HEK293 (cell line): ENCODE results near the gene OR1I1.

Source experiments
- YY1 ChIP-seq: fragments of 450-650 bp; formaldehyde crosslinking; IDR thresholded peaks from 2 replicates; pipeline ENCODE4 v1.5.1; 2018; ENCODE audit warnings: missing biosample characterization, missing genetic modification characterization
- ZBTB48 ChIP-seq: fragments of 450-650 bp; formaldehyde crosslinking; IDR thresholded peaks from 2 replicates; pipeline ENCODE4 v1.5.1; 2016; ENCODE audit warnings: missing biosample characterization, missing genetic modification characterization
- ZNF121 ChIP-seq: fragments of 450-650 bp; formaldehyde crosslinking; IDR thresholded peaks from 2 replicates; pipeline ENCODE4 v1.5.1; 2016; ENCODE audit warnings: missing biosample characterization, missing genetic modification characterization
- ZNF423 ChIP-seq: fragments of 450-650 bp; formaldehyde crosslinking; IDR thresholded peaks from 2 replicates; pipeline ENCODE4 v1.5.1; 2016; ENCODE audit warnings: missing biosample characterization, missing genetic modification characterization
- ZNF521 ChIP-seq: fragments of 450-650 bp; formaldehyde crosslinking; IDR thresholded peaks from 2 replicates; pipeline ENCODE4 v1.5.1; 2017; ENCODE audit warnings: missing biosample characterization, mild to moderate bottlenecking, missing genetic modification characterization
- ZNF561 ChIP-seq: fragments of 450-650 bp; IDR thresholded peaks from 2 replicates; pipeline ENCODE4 v1.5.1; 2018; ENCODE audit warnings: missing biosample characterization, missing genetic modification characterization, borderline replicate concordance
- TF ChIP-seq, protein P1 (sequence below): fragments of 450-650 bp; formaldehyde crosslinking; IDR thresholded peaks from 2 replicates; pipeline ENCODE4 v1.5.1; 2016; ENCODE audit warnings: missing biosample characterization, missing genetic modification characterization
- TF ChIP-seq, protein P2 (sequence below): fragments of 450-650 bp; formaldehyde crosslinking; IDR thresholded peaks from 2 replicates; pipeline ENCODE4 v1.5.1; 2016; ENCODE audit warnings: missing biosample characterization, missing genetic modification characterization
- TF ChIP-seq, protein P3 (sequence below): sonication (generic); formaldehyde crosslinking; IDR thresholded peaks from 2 replicates; pipeline ENCODE4 v1.8.1; 2022; ENCODE audit warnings: mild to moderate bottlenecking, moderate library complexity, missing genetic modification reagents
- TF ChIP-seq, protein P4 (sequence below): fragments of 450-650 bp; formaldehyde crosslinking; IDR thresholded peaks from 2 replicates; pipeline ENCODE4 v1.5.1; 2016; ENCODE audit warnings: missing biosample characterization, missing genetic modification characterization
- TF ChIP-seq, protein P5 (sequence below): fragments of 450-650 bp; formaldehyde crosslinking; IDR thresholded peaks from 2 replicates; pipeline ENCODE4 v1.5.1; 2016; ENCODE audit warnings: missing biosample characterization, missing genetic modification characterization
- TF ChIP-seq, protein P6 (sequence below): fragments of 450-650 bp; formaldehyde crosslinking; optimal IDR thresholded peaks from 2 replicates; pipeline ENCODE3; 2016; ENCODE audit warnings: missing biosample characterization, mild to moderate bottlenecking, missing genetic modification characterization

DNA sequence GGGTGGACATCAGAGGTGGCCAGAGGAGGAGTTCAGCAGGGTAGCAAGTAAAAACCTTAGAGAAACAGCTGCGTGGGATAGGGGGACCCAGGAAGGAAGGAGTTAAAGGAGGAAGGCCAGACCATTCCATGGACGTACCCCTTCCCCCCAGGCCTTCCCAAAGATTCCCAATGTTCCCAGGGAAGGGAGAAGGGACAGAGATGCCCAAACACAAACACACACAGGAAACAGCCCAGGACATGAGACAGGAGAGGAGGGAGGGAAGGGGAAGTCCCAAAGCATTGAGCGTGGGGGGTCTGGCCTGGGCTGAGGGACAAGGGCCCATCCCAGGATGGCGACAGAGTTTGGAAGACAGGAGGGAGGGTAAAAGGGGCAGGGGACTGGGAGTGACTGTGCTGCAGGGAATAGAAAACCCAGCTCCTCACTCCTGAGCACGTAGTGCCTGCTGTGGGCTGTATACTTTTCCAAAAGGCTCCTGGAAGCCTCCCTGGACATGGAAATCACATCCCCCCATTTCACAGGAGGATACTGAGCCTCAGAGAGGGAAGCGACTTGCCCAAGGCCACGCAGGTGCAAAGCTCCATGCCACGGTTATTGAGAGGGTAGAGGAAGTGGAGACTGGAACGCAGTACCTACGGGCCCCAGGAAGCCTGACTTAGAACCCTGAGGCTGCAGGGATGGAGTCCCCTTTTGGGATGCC, 26.3 kb downstream of the OR1I1 start:
- no peak for TF ChIP-seq ZNF423 (tag by site-specific recombination)
- TF ChIP-seq, protein P1, sequence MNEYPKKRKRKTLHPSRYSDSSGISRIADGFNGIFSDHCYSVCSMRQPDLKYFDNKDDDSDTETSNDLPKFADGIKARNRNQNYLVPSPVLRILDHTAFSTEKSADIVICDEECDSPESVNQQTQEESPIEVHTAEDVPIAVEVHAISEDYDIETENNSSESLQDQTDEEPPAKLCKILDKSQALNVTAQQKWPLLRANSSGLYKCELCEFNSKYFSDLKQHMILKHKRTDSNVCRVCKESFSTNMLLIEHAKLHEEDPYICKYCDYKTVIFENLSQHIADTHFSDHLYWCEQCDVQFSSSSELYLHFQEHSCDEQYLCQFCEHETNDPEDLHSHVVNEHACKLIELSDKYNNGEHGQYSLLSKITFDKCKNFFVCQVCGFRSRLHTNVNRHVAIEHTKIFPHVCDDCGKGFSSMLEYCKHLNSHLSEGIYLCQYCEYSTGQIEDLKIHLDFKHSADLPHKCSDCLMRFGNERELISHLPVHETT = no peak
- TF ChIP-seq ZNF561 (tag by site-specific recombination) = no peak
- TF ChIP-seq, protein P2, sequence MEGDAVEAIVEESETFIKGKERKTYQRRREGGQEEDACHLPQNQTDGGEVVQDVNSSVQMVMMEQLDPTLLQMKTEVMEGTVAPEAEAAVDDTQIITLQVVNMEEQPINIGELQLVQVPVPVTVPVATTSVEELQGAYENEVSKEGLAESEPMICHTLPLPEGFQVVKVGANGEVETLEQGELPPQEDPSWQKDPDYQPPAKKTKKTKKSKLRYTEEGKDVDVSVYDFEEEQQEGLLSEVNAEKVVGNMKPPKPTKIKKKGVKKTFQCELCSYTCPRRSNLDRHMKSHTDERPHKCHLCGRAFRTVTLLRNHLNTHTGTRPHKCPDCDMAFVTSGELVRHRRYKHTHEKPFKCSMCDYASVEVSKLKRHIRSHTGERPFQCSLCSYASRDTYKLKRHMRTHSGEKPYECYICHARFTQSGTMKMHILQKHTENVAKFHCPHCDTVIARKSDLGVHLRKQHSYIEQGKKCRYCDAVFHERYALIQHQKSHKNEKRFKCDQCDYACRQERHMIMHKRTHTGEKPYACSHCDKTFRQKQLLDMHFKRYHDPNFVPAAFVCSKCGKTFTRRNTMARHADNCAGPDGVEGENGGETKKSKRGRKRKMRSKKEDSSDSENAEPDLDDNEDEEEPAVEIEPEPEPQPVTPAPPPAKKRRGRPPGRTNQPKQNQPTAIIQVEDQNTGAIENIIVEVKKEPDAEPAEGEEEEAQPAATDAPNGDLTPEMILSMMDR (tag by site-specific recombination) = no peak
- no peak for TF ChIP-seq ZBTB48 (tag by site-specific recombination)
- TF ChIP-seq YY1 = no peak
- TF ChIP-seq, protein P3, sequence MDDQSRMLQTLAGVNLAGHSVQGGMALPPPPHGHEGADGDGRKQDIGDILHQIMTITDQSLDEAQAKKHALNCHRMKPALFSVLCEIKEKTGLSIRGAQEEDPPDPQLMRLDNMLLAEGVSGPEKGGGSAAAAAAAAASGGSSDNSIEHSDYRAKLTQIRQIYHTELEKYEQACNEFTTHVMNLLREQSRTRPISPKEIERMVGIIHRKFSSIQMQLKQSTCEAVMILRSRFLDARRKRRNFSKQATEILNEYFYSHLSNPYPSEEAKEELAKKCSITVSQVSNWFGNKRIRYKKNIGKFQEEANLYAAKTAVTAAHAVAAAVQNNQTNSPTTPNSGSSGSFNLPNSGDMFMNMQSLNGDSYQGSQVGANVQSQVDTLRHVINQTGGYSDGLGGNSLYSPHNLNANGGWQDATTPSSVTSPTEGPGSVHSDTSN (CRISPR knock-in tag) = no peak
- TF ChIP-seq ZNF121 = no peak
- TF ChIP-seq, protein P4, sequence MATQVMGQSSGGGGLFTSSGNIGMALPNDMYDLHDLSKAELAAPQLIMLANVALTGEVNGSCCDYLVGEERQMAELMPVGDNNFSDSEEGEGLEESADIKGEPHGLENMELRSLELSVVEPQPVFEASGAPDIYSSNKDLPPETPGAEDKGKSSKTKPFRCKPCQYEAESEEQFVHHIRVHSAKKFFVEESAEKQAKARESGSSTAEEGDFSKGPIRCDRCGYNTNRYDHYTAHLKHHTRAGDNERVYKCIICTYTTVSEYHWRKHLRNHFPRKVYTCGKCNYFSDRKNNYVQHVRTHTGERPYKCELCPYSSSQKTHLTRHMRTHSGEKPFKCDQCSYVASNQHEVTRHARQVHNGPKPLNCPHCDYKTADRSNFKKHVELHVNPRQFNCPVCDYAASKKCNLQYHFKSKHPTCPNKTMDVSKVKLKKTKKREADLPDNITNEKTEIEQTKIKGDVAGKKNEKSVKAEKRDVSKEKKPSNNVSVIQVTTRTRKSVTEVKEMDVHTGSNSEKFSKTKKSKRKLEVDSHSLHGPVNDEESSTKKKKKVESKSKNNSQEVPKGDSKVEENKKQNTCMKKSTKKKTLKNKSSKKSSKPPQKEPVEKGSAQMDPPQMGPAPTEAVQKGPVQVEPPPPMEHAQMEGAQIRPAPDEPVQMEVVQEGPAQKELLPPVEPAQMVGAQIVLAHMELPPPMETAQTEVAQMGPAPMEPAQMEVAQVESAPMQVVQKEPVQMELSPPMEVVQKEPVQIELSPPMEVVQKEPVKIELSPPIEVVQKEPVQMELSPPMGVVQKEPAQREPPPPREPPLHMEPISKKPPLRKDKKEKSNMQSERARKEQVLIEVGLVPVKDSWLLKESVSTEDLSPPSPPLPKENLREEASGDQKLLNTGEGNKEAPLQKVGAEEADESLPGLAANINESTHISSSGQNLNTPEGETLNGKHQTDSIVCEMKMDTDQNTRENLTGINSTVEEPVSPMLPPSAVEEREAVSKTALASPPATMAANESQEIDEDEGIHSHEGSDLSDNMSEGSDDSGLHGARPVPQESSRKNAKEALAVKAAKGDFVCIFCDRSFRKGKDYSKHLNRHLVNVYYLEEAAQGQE (tag by site-specific recombination) = no peak
- no peak for TF ChIP-seq ZNF521 (tag by site-specific recombination)
- TF ChIP-seq, protein P5, sequence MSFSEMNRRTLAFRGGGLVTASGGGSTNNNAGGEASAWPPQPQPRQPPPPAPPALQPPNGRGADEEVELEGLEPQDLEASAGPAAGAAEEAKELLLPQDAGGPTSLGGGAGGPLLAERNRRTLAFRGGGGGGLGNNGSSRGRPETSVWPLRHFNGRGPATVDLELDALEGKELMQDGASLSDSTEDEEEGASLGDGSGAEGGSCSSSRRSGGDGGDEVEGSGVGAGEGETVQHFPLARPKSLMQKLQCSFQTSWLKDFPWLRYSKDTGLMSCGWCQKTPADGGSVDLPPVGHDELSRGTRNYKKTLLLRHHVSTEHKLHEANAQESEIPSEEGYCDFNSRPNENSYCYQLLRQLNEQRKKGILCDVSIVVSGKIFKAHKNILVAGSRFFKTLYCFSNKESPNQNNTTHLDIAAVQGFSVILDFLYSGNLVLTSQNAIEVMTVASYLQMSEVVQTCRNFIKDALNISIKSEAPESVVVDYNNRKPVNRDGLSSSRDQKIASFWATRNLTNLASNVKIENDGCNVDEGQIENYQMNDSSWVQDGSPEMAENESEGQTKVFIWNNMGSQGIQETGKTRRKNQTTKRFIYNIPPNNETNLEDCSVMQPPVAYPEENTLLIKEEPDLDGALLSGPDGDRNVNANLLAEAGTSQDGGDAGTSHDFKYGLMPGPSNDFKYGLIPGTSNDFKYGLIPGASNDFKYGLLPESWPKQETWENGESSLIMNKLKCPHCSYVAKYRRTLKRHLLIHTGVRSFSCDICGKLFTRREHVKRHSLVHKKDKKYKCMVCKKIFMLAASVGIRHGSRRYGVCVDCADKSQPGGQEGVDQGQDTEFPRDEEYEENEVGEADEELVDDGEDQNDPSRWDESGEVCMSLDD (tag by site-specific recombination) = no peak
- TF ChIP-seq, protein P6, sequence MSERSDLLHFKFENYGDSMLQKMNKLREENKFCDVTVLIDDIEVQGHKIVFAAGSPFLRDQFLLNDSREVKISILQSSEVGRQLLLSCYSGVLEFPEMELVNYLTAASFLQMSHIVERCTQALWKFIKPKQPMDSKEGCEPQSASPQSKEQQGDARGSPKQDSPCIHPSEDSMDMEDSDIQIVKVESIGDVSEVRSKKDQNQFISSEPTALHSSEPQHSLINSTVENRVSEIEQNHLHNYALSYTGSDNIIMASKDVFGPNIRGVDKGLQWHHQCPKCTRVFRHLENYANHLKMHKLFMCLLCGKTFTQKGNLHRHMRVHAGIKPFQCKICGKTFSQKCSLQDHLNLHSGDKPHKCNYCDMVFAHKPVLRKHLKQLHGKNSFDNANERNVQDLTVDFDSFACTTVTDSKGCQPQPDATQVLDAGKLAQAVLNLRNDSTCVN = no peak
